A673 (cell line): ENCODE measurements around the gene RIPOR3.

Source experiments
- CTCF ChIP-seq: fragments of 300-800, 200-600 bp; sonication (generic); conservative IDR thresholded peaks from 2 replicates; pipeline ENCODE4 v1.5.1; 2017; ENCODE audit warnings: low read depth, mild to moderate bottlenecking, antibody characterized with exemption, low read length, moderate library complexity, mixed read lengths
- EZH2 ChIP-seq: fragments of 200-600 bp; sonication (generic); IDR thresholded peaks from 2 replicates; pipeline ENCODE4 v1.6.1; 2017; ENCODE audit warnings: borderline replicate concordance, low read depth, mild to moderate bottlenecking, mixed read lengths, antibody characterized with exemption, low read length; ENCODE audit not compliant: poor library complexity, severe bottlenecking

- no peak for TF ChIP-seq CTCF
- TF ChIP-seq EZH2 = no peak
Measured at GRCh38 chr20:50583442-50584150, 107.7 kb downstream of the RIPOR3 start.
